ENCODE results near the gene PHGDH.

Gene PHGDH

DNA sequence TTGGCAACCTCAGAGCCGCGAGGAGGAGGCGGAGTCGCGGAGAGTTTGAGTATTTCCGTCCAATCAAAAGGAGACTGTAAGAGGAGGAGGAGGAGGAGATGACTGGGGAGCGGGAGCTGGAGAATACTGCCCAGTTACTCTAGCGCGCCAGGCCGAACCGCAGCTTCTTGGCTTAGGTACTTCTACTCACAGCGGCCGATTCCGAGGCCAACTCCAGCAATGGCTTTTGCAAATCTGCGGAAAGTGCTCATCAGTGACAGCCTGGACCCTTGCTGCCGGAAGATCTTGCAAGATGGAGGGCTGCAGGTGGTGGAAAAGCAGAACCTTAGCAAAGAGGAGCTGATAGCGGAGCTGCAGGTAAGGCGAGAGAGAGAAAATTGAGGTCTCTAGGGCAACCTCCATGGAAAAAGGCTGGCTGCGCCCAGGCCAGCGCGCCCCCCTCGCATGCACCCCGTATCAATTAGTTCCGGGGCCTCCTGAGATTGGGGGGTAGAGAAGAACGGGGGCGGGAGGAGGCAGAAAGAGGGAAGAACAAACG is at the start of gene PHGDH:
TSS of gene PHGDH (plus strand) at position 131 of the 538 bp plus-strand sequence. CDS start at position 220, 89 bp downstream.
- Histone ChIP-seq H3K27me3 (ENCODE audit: insufficient read depth, low read length) (no peaks in the 10 kb centered on the region), H3K9me3 (ENCODE audit: insufficient read depth, low read depth, low read length) (no peaks in the 10 kb centered on the region), H3K4me3 (ENCODE audit: low read length) (peak within 1 kb of the TSS; percentile 98), H3K36me3 (ENCODE audit: insufficient read depth, low read depth, low read length) (peaks cover 22% of the 10 kb centered on the region; the same call in 1 of the 2 replicates), H3K27ac (ENCODE audit: low read length) (peak within 1 kb of the TSS; percentile 97), H3K9ac (ENCODE audit: low read depth, low read length) (peak within 1 kb of the TSS; percentile 99), H3K4me1 (ENCODE audit: insufficient read depth, low read length) (peaks cover 21% of the 10 kb centered on the region)

DNA sequence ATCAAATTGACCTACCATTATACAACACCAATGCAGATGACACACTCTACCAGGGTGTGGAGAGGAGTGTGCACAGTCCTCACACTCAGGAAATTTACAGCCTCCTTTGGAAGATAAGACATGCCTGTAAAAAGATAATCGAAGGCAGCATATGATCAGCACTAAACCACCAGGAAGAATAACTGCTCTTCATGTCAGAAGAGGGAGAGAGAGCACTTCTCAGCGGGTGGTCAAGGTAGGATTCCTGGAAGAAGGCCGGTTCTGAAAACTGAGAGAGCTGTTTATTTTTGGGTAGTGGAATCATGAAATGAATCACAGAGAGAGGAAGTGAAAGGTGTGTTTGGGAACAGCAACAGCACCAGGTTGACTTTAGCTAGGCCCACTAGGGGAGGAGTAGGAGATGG is 49.7 kb upstream of the PHGDH start:
- Histone ChIP-seq H3K27me3 (ENCODE audit: insufficient read depth, low read length) (no peaks in the 10 kb centered on the region), H3K4me3 (ENCODE audit: low read length) (no peak overlapping the region), H3K4me1 (ENCODE audit: insufficient read depth, low read length) (peaks cover 14% of the 10 kb centered on the region; the same call in 1 of the 2 replicates)

DNA sequence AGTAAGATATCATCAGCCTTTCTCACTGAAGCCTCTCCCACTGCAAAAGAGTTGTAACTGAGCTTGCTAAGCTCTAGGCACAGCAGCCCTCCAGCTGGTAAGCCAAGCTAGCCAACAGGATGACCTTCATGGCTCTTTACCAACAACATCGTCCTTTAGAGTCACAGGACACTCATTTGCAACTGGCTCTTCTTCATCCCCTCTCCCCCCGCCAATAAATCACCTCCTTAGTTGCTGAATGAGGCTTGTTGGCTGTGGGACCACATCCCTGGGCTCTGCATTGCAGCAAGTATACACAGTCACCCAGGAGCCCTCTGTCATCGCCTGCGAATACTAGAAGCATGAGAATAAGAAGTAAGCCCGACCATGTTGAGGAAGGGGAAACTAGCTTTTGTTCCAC is 47.7 kb upstream of the PHGDH start:
- peaks cover 12% of the 10 kb centered on the region; the same call in 1 of the 2 replicates for H3K4me1 ChIP-seq (ENCODE audit: insufficient read depth, low read length)
- H3K9ac ChIP-seq (ENCODE audit: low read depth, low read length), result no peak overlapping the region
- no peaks in the 10 kb centered on the region for H3K27me3 ChIP-seq (ENCODE audit: insufficient read depth, low read length)
- H3K36me3 ChIP-seq (ENCODE audit: insufficient read depth, low read depth, low read length), result no peaks in the 10 kb centered on the region
- H3K27ac ChIP-seq (ENCODE audit: low read length), result no peak overlapping the region
- H3K9me3 ChIP-seq (ENCODE audit: insufficient read depth, low read depth, low read length), result no peaks in the 10 kb centered on the region
- H3K4me3 ChIP-seq (ENCODE audit: low read length), result no peak overlapping the region

More for the DNA sequence above, 49.7 kb upstream of the PHGDH start:
- no peaks in the 10 kb centered on the region for H3K36me3 ChIP-seq (ENCODE audit: insufficient read depth, low read depth, low read length)
- no peaks in the 10 kb centered on the region for H3K9me3 ChIP-seq (ENCODE audit: insufficient read depth, low read depth, low read length)
- no peak overlapping the region for H3K27ac ChIP-seq (ENCODE audit: low read length)
- no peak overlapping the region for H3K9ac ChIP-seq (ENCODE audit: low read depth, low read length)

DNA sequence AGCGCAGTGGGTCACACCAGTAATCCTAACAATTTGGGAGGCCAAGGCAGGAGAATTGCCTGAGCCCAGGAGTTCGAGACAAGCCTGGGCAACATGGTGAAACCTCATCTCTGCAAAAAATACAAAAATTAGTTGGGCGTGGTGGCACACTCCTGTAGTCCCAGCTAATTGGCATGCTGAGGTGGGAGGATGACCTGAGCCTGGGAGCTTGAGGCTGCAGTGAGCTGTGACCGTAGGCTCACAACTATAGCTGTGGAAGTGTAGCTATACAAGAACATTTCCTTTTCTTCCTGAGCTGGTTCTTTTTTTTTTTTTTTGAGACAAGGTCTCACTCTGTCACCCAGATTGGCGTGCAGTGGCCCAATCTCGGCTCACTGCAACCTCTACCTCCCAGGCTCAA is 44.6 kb upstream of the PHGDH start:
- Histone ChIP-seq H3K9ac (ENCODE audit: low read depth, low read length) (no peak overlapping the region), H3K36me3 (ENCODE audit: insufficient read depth, low read depth, low read length) (no peaks in the 10 kb centered on the region), H3K9me3 (ENCODE audit: insufficient read depth, low read depth, low read length) (no peaks in the 10 kb centered on the region), H3K27ac (ENCODE audit: low read length) (no peak overlapping the region), H3K4me1 (ENCODE audit: insufficient read depth, low read length) (no peaks in the 10 kb centered on the region; the same call in 1 of the 2 replicates), H3K4me3 (ENCODE audit: low read length) (no peak overlapping the region), H3K27me3 (ENCODE audit: insufficient read depth, low read length) (no peaks in the 10 kb centered on the region)

DNA sequence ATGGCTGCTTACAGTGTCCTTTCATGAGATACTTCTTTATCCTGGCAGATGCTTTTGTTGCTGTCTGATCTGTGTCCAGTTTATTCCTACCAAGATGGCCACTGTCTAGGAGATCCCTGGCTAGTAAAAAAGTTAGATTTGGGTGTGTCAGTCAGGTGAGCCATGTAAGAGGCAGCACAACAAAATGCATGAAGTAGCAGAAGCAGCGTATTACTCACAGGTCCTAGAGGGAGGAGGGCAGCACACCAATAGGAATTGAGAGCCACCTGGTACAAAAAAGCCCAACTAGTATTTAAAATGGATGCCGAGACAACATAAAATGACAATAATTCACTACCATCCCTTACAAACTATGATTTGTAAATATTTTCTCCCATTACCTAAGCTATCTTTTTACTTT is 40.8 kb upstream of the PHGDH start:
- H3K4me3 ChIP-seq (ENCODE audit: low read length), result no peak overlapping the region
- H3K27me3 ChIP-seq (ENCODE audit: insufficient read depth, low read length), result no peaks in the 10 kb centered on the region
- H3K9me3 ChIP-seq (ENCODE audit: insufficient read depth, low read depth, low read length), result no peaks in the 10 kb centered on the region
- no peak overlapping the region for H3K9ac ChIP-seq (ENCODE audit: low read depth, low read length)
- H3K27ac ChIP-seq (ENCODE audit: low read length), result no peak overlapping the region
- H3K36me3 ChIP-seq (ENCODE audit: insufficient read depth, low read depth, low read length), result no peaks in the 10 kb centered on the region
- peaks cover 19% of the 10 kb centered on the region for H3K4me1 ChIP-seq (ENCODE audit: insufficient read depth, low read length)

DNA sequence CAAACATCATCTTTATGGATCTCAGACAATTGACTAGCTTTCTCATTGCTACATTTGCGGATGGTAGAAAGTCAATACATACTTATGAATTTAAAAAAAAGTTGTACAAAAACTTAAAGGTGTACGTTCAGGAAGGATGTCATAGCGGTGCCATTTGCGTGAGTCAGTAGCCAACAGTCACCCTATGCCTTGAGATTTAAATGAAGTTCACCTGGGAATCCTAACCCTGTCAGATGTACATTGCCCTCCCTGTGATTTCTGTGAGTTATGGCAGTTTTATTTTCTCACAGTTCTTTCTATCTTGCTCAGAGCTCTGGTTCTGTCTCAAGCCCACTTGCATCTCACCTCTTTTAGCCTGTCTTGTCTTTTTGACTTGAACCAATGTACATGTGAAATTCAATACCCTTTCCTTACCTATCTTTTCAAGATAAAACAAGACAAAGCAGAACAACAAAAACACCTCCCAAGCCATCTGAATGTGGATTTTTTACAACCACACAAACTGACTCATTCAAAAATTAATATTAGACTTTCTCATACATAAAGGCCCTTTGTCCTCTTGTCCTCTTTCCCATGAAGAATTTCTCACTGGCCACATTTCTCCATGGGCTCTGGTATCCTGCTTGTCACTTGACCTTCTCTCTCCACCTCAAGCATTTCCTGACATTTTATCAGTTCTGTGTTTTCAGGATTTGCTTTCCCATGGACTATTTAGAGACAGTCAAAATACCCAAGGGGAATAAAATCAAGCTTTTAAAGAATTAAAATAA is 38.4 kb upstream of the PHGDH start:
- no peaks in the 10 kb centered on the region for H3K9me3 ChIP-seq (ENCODE audit: insufficient read depth, low read depth, low read length)
- H3K27ac ChIP-seq (ENCODE audit: low read length), result no peak overlapping the region
- H3K9ac ChIP-seq (ENCODE audit: low read depth, low read length), result no peak overlapping the region
- no peaks in the 10 kb centered on the region for H3K27me3 ChIP-seq (ENCODE audit: insufficient read depth, low read length)
- no peak overlapping the region for H3K4me3 ChIP-seq (ENCODE audit: low read length)
- H3K4me1 ChIP-seq (ENCODE audit: insufficient read depth, low read length), result peaks cover 21% of the 10 kb centered on the region
- H3K36me3 ChIP-seq (ENCODE audit: insufficient read depth, low read depth, low read length), result no peaks in the 10 kb centered on the region

DNA sequence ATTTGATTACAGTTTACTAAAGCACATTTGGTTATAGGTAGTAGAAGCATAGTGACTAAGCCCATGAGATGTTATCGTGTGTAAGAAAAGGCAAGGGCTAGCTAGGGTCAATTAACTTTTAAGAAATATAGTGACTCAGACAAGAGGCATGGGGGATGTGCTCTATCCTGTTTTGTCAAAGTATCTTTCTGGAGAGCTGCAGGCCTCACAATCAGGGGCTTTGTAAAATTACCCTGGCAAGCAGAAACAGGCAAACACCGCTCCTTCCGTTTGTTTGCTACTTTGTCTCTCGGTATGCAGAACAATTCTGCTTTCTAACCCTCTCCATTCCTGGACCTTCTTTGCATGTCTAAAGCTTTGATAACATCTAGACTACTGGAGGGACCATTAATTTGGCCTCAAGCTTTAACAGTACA is 37.6 kb upstream of the PHGDH start:
- H3K36me3 ChIP-seq (ENCODE audit: insufficient read depth, low read depth, low read length), result no peaks in the 10 kb centered on the region
- H3K27ac ChIP-seq (ENCODE audit: low read length), result peak overlapping the region; percentile 27
- H3K9ac ChIP-seq (ENCODE audit: low read depth, low read length), result no peak overlapping the region; the same call in 1 of the 2 replicates
- H3K4me3 ChIP-seq (ENCODE audit: low read length), result peak overlapping the region; percentile 60; the same call in 1 of the 2 replicates
- H3K4me1 ChIP-seq (ENCODE audit: insufficient read depth, low read length), result peaks cover 24% of the 10 kb centered on the region
- no peaks in the 10 kb centered on the region for H3K27me3 ChIP-seq (ENCODE audit: insufficient read depth, low read length)
- no peaks in the 10 kb centered on the region for H3K9me3 ChIP-seq (ENCODE audit: insufficient read depth, low read depth, low read length)

DNA sequence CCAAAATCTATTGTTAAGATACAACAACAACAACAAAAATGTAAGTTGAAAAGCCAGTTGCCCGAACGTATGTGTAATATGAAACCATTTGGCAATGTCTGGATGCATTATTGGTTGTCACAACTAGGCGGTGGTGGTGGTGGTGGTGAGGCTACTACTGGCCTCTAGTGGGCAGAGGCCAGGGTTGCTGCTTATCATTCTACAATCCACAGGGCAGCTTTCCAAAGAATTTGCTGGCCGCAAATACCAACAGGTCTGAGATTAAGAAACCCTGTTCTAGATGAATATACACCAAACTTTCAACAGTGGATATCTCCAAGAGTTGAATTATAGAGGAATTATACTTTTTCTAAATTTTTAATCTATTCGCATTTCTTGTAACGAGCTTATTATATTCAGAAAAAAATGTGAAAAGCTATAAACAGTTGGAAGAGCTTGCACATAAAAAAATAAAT is 36.9 kb upstream of the PHGDH start:
- Histone ChIP-seq H3K27me3 (ENCODE audit: insufficient read depth, low read length) (no peaks in the 10 kb centered on the region), H3K4me3 (ENCODE audit: low read length) (peak overlapping the region; percentile 60; the same call in 1 of the 2 replicates), H3K36me3 (ENCODE audit: insufficient read depth, low read depth, low read length) (no peaks in the 10 kb centered on the region), H3K4me1 (ENCODE audit: insufficient read depth, low read length) (peaks cover 31% of the 10 kb centered on the region), H3K9me3 (ENCODE audit: insufficient read depth, low read depth, low read length) (no peaks in the 10 kb centered on the region), H3K27ac (ENCODE audit: low read length) (peak overlapping the region; percentile 27), H3K9ac (ENCODE audit: low read depth, low read length) (peak overlapping the region; percentile 17; the same call in 1 of the 2 replicates)

DNA sequence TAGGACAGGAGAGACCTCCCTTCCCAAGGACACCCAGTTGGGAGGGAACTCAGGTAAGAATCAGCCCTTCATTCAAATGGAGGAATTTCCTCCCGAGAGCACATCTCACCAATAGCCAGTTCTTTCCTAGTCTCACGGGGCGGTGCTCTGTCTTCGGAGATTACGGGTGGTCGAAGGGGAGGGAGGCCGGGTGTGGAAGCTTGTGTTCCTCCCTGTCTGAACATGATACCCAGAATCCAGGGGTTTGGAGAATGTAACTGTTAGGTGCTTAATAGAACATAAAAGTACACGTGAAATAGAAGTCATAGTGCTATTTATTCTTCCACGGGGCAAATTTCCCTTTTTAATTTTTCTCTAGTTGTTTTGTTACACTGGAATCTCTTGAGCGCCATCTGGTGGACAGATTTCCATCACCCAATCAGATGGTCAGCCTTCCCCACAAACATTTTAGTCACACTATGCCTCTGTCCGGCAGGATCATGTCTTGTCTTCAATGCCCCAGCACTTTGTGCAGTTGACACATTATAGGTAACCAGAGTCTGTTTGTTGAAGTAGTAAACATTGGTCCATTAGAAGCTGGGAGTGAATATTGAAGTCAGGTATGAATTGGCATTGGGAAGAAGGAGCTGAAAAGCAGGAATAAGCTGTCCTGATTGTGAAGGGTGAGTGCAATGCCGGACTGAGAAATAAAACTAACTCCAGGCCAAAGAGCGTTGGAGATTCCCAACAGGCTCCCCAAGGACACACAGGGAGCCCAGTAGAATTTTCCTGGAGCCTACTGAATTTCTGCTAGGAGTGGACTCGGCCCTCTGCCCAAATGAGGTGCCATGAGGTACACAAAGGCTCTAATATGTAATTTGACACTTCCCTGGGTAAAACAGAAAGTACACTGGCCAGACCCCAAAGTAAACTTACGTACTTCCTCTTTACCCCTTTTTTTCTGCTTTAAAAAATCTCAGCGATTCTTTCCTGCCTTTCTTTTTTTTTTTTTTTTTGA is 36.1 kb upstream of the PHGDH start:
- peak overlapping the region; percentile 17; the same call in 1 of the 2 replicates for H3K9ac ChIP-seq (ENCODE audit: low read depth, low read length)
- H3K4me1 ChIP-seq (ENCODE audit: insufficient read depth, low read length), result peaks cover 32% of the 10 kb centered on the region
- no peaks in the 10 kb centered on the region for H3K9me3 ChIP-seq (ENCODE audit: insufficient read depth, low read depth, low read length)
- peak overlapping the region; percentile 20 for H3K27ac ChIP-seq (ENCODE audit: low read length)
- H3K4me3 ChIP-seq (ENCODE audit: low read length), result peak overlapping the region; percentile 60
- H3K36me3 ChIP-seq (ENCODE audit: insufficient read depth, low read depth, low read length), result no peaks in the 10 kb centered on the region
- no peaks in the 10 kb centered on the region for H3K27me3 ChIP-seq (ENCODE audit: insufficient read depth, low read length)

DNA sequence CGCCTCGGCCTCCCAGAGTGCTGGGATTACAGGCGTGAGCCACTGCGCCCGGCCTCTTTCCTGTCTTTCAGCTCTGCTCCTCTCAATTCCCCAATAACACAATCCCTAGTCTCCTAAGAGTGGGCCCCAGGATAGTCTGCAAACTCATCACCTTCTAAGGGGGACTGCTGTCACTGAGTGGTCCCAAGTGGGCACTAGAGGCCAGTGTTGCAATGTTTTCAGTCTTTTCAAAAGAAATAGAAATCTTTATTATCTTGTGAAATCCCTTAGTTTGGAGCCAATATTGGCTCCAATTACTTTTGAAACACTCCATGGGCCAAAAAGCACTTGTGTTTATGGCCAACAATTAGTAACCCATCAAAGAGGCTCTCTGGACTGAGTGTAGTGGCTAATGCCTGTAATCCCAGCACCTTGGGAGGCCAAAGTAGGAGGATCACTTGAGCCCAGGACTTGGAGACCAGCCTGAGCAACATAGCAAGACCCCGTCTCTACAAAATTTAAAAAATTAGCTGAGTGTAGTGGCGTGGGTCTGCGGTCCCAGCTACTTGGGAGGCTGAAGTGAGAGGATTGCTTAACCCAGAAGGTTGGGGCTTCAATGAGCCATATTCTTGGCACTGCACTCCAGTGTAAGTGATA is 35.0 kb upstream of the PHGDH start:
- H3K4me3 ChIP-seq (ENCODE audit: low read length), result no peak overlapping the region

DNA sequence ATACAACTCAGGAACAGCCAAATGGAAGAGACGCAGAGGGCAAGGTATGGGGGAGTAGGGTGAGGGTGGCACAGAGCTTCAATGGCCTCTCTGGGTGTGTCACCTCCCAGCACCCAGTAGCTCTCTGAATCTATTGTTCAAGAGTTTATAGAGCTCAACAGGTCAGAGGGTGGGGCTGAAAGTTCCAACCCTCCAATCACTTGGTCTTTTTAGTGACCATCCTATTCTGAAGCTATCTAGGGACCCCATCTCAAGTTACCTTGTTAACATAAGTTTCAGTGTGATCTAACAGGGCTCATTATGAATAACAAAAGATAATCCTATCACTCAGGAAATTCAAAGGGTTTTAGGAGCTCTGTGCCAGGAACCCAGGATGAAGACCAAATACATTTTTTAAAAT is 32.5 kb upstream of the PHGDH start:
- Histone ChIP-seq H3K27ac (ENCODE audit: low read length) (no peak overlapping the region), H3K27me3 (ENCODE audit: insufficient read depth, low read length) (no peaks in the 10 kb centered on the region), H3K4me3 (ENCODE audit: low read length) (peak overlapping the region; percentile 12; the same call in 1 of the 2 replicates), H3K4me1 (ENCODE audit: insufficient read depth, low read length) (peaks cover 24% of the 10 kb centered on the region; the same call in 1 of the 2 replicates), H3K9me3 (ENCODE audit: insufficient read depth, low read depth, low read length) (no peaks in the 10 kb centered on the region), H3K9ac (ENCODE audit: low read depth, low read length) (no peak overlapping the region), H3K36me3 (ENCODE audit: insufficient read depth, low read depth, low read length) (no peaks in the 10 kb centered on the region)

More for the DNA sequence above, 35.0 kb upstream of the PHGDH start:
- no peak overlapping the region for H3K9ac ChIP-seq (ENCODE audit: low read depth, low read length)
- H3K9me3 ChIP-seq (ENCODE audit: insufficient read depth, low read depth, low read length), result no peaks in the 10 kb centered on the region
- no peaks in the 10 kb centered on the region for H3K36me3 ChIP-seq (ENCODE audit: insufficient read depth, low read depth, low read length)
- no peak overlapping the region for H3K27ac ChIP-seq (ENCODE audit: low read length)
- H3K4me1 ChIP-seq (ENCODE audit: insufficient read depth, low read length), result peaks cover 32% of the 10 kb centered on the region
- no peaks in the 10 kb centered on the region for H3K27me3 ChIP-seq (ENCODE audit: insufficient read depth, low read length)

Measured in iPS-20b (cell line).